GM12878 (cell line): Measurements from ENCODE around the gene BHLHE23. TPM values are rescaled to one million over a fixed set of nuclear protein-coding genes. Genes with fewer than 3 reads are reported as not detected.

Experiments used
- ATAC-seq: fragments of 200-7000 bp; cut with Tn5 transposase; 3 replicates; pipeline ENCODE4 v1.9.1; 2020; ENCODE audit warnings: mild to moderate bottlenecking, moderate library complexity
- BruUV-seq: library from RNA; stranded (reverse); fragments of 400-500 nt; replicated peaks from 2 replicates; lab custom pipeline; 2021; lab: Mats Ljungman, UMichigan
- CTCF ChIA-PET: fragments of 300-600 bp; sonication (Branson Sonifier 250); formaldehyde crosslinking; extraction: SDS; loops from one replicate; lab custom pipeline; 2021; ENCODE audit warnings: inconsistent platforms; lab: Yijun Ruan, JAX
- POLR2A ChIA-PET: fragments of 350-600 bp; formaldehyde crosslinking; extraction: SDS; loops from one replicate; lab custom pipeline; 2021; ENCODE audit warnings: inconsistent platforms; lab: Charles Lee
- RAD21 ChIA-PET: fragments of 300-600 bp; sonication (Branson Sonifier 250); formaldehyde crosslinking; loops from one replicate; lab custom pipeline; 2023; ENCODE audit warnings: antibody characterized with exemption; ENCODE audit not compliant: unreplicated experiment; lab: Charles Lee
- SMC1A ChIA-PET: fragments of 300-600 bp; sonication (Branson Sonifier 250); formaldehyde crosslinking; loops from one replicate; lab custom pipeline; 2023; ENCODE audit not compliant: unreplicated experiment, uncharacterized antibody; lab: Charles Lee
- DNase-seq: peaks from one replicate; pipeline ENCODE4 v3.0.0-alpha.2; 2011; ENCODE audit warnings: low read depth, low spot score
- FAIRE-seq: peaks from 3 replicates; lab custom pipeline; 2011; peaks lifted over from hg19 to GRCh38; lab: Jason Lieb, UNC
- H2AFZ ChIP-seq: 2 replicates; pipeline ENCODE4 v1.6.0; 2011; ENCODE audit warnings: low read depth, low read length, control low read depth; ENCODE audit not compliant: control insufficient read depth
- H3K27ac ChIP-seq: 2 replicates; pipeline ENCODE4 v1.5.1; 2011; ENCODE audit warnings: control low read depth; ENCODE audit not compliant: control insufficient read depth, insufficient read depth
- H3K27me3 ChIP-seq, 2 experiments: replicated peaks in 1 of 2; 2 replicates each; pipeline versions ENCODE4 v1.6.0 to v1.6.1; 2011; ENCODE audit warnings: low read length in 1 of 2; ENCODE audit not compliant: control insufficient read depth in 2 of 2, insufficient read depth in 2 of 2
- H3K36me3 ChIP-seq, 2 experiments: 2 replicates each; pipeline ENCODE4 v1.5.1; 2011; ENCODE audit warnings: low read length in 1 of 2; ENCODE audit not compliant: control insufficient read depth in 2 of 2, insufficient read depth in 2 of 2
- H3K4me1 ChIP-seq: 2 replicates; pipeline ENCODE4 v1.6.1; 2011; ENCODE audit warnings: mild to moderate bottlenecking, low read length, moderate library complexity, mixed read lengths; ENCODE audit not compliant: control insufficient read depth, insufficient read depth
- H3K4me2 ChIP-seq: 2 replicates; pipeline ENCODE4 v1.6.0; 2011; ENCODE audit warnings: control low read depth; ENCODE audit not compliant: control insufficient read depth, insufficient read depth
- H3K4me3 ChIP-seq: fragments of 200-600 bp; sonication (generic); 2 replicates; pipeline ENCODE4 v1.5.1; 2016
- H3K79me2 ChIP-seq: 2 replicates; pipeline ENCODE4 v1.6.0; 2011; ENCODE audit warnings: low read length; ENCODE audit not compliant: control insufficient read depth, insufficient read depth
- H3K9ac ChIP-seq: 2 replicates; pipeline ENCODE4 v1.8.0; 2011; ENCODE audit warnings: low read length, control low read depth, mixed read lengths; ENCODE audit not compliant: control insufficient read depth, insufficient read depth
- H3K9me3 ChIP-seq: replicated peaks from 3 replicates; pipeline ENCODE4 v1.5.1; 2011; ENCODE audit warnings: mild to moderate bottlenecking, low read length; ENCODE audit not compliant: control insufficient read depth, insufficient read depth
- H4K20me1 ChIP-seq: 2 replicates; pipeline ENCODE4 v1.6.0; 2011; ENCODE audit not compliant: control insufficient read depth, insufficient read depth
- CEBPB ChIP-seq, 2 experiments: fragments of 150-350 bp in 1 of 2; IDR thresholded peaks; 2 replicates each; pipeline ENCODE4 v1.6.1; 2012 to 2014; ENCODE audit warnings: low read depth in 2 of 2, low read length in 2 of 2, borderline replicate concordance in 1 of 2, inconsistent platforms in 1 of 2
- HDAC6 ChIP-seq: fragments of 200-600 bp; sonication (generic); IDR thresholded peaks from one replicate; pipeline ENCODE4 v1.8.0; 2017; ENCODE audit warnings: antibody characterized with exemption; ENCODE audit not compliant: unreplicated experiment
- MYC ChIP-seq: IDR thresholded peaks from 2 replicates; pipeline ENCODE4 v1.6.1; 2011; ENCODE audit warnings: mild to moderate bottlenecking, low read length, moderate library complexity, inconsistent platforms; ENCODE audit not compliant: insufficient read depth, insufficient replicate concordance, insufficient read length, severe bottlenecking
- SMAD1 ChIP-seq: fragments of 450-650 bp; IDR thresholded peaks from 2 replicates; pipeline ENCODE4 v1.6.1; 2018; ENCODE audit warnings: mild to moderate bottlenecking, low read depth; ENCODE audit not compliant: partially characterized antibody
- YBX1 ChIP-seq: fragments of 450-650 bp; IDR thresholded peaks from 2 replicates; pipeline ENCODE4 v1.6.1; 2016; ENCODE audit warnings: antibody characterized with exemption
- ZNF384 ChIP-seq: IDR thresholded peaks from 2 replicates; pipeline ENCODE4 v1.6.1; 2012; ENCODE audit warnings: low read depth, mild to moderate bottlenecking, low read length, improper control_type of control experiment, borderline replicate concordance
- WGBS: methylation state at CpG from one replicate; pipeline ENCODE4 v1.1.6; 2016; ENCODE audit warnings: low lambda C conversion rate; ENCODE audit not compliant: insufficient replicate concordance, insufficient coverage; ENCODE audit errors: missing lambda C conversion rate; 5-methylcytosine and 5-hydroxymethylcytosine counted together
- in situ Hi-C: fragments of 300-500 bp; cut with MboI; formaldehyde crosslinking; loops from 9 replicates; pipeline ENCODE4 v1.14.3; 2018; ENCODE audit warnings: mixed read lengths
- intact Hi-C: fragments of 100-400 bp; cut with micrococcal nuclease; formaldehyde crosslinking; loops from one replicate; pipeline ENCODE4 v1.14.2; 2022; ENCODE audit not compliant: unreplicated experiment
- polyA plus RNA-seq, 11 experiments: library from polyadenylated mRNA; depleted of rRNA in 4 of 11; unstranded in 6 of 11; stranded (reverse) in 5 of 11; fragments of >200 nt; fragmentation: Nextera tagmentation in 4 of 11; fragmentation: Illumina TruSeq in 1 of 11; extraction: Ambion mirVana in 4 of 11; extraction: Trizol in 1 of 11; gene quantifications; 1 replicate in 1 of 11; 2 replicates in 10 of 11; pipeline versions ENCODE4 v1.2.1 to v1.2.3, GENCODE V29; 2011 to 2016; ENCODE audit warnings: inconsistent platforms in 2 of 11, missing spikeins in 2 of 11, low read depth in 1 of 11
- total RNA-seq, 4 experiments: library from RNA; depleted of rRNA in 3 of 4; stranded (reverse); fragments of >200 nt in 3 of 4; fragmentation: Illumina TruSeq in 1 of 4; extraction: Trizol in 1 of 4; gene quantifications; 2 replicates each; pipeline versions ENCODE4 v1.2.1 to v1.2.3, GENCODE V29; 2013 to 2021

Gene BHLHE23
- total and polyA plus RNA-seq, 10 of the 15 experiments (the other 5 are each of a cell fraction or from before 2014, with no cell fraction given), result 0.28 to 0.33 TPM; not detected in 8

DNA sequence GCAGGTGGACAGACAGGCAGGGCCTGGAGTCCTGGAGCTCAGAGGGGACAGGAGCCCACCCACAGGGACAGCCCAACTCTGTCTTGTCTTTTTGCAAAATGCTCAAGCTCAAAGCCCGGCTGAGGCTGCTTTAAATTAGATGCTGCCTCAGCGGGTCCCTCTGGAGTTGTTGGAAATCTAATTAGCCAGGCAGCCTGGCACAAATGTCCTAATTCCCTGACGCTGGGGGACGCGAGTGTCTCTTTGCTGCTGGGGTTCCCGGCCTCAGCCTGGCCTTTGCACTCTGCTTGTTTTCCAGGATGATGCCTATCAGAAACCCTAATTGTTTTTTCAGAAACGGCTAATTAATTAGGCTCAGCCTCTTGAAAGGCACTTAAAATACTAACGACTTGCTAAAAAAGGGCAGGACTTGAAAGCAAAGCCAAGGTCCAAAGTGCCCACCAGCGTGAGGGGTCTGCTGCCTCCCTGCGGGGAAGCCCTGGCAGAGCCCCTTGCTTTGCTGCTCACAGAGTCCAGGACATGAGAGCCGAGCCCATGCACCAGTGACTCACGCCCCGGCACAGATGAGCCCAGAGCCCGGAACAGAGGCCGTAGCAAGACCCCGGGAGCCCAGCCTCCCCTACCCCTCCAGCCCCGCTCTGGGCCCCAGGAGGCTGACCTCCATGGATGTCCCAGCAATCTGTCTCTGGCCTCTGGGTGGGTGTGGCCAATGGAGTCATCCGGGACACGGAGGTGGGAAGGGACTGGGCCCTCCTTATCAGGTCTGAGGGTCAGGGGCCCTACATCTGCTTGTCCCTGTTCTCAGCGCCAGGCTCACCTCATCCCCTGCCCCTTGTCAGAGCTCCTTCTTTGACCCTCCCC is 46.0 kb upstream of the BHLHE23 start:
- SMC1A ChIA-PET, result interaction anchor here (1.1 to 3.1 kb wide), 2 partner anchors 38 to 43 kb away, joined by 3 to 17 read pairs; no protein-coding TSS in a partner anchor
- ATAC-seq (no peak), DNase-seq (no peak), FAIRE-seq (no peak)
- RAD21 ChIA-PET, result no interaction called here
- Histone ChIP-seq H3K4me3 (no peak overlapping the region), H2AFZ (no peak overlapping the region), H3K9me3 (peaks cover 2% of the 10 kb centered on the region; the same call in 1 of the 3 replicates), H3K36me3 (no peaks in the 10 kb centered on the region), H3K4me1 (no peaks in the 10 kb centered on the region), H3K9ac (no peak overlapping the region), H3K4me2 (no peak overlapping the region), H3K79me2 (no peaks in the 10 kb centered on the region), H4K20me1 (no peaks in the 10 kb centered on the region), H3K27me3 (no peaks in the 10 kb centered on the region), H3K27ac (no peak overlapping the region)
- TF ChIP-seq SMAD1 (no peak), ZNF384 (no peak), MYC (no peak), YBX1 (no peak), HDAC6 (no peak), CEBPB (IDR thresholded peaks at IDR 0.05; ENCODE audit: borderline replicate concordance in 1 of 2, low read depth in 2 of 2, low read length in 2 of 2) (no peak)
- 42% methylated on average over 20 of the region's 20 CpGs for WGBS
- no TSS peak for BruUV-seq
- intact Hi-C loops, result no loop called here
- CTCF ChIA-PET, result interaction anchor here (1.3 to 3.1 kb wide), 2 partner anchors 10 to 80 kb away, joined by 4 to 11 read pairs; no protein-coding TSS in a partner anchor
- in situ Hi-C loops, result no loop called here
- POLR2A ChIA-PET, result no interaction called here
